Activated T-helper 2 cell treated with anti-CD3 and anti-CD28 coated beads, Interferon-gamma antibody, Interleukin-2, Interleukin-4, amounts not matched to agents 10 μg/mL and 5 μg/mL and 100 μg/mL, durations not matched to agents 14 hours and 24 hours and 36 hours (primary cell): ENCODE data around the gene SLC3A2. TPM values are rescaled to one million over a fixed set of nuclear protein-coding genes. Genes with fewer than 3 reads are reported as not detected.
"Not testable (repeated sequence)": the region's sequence is repeated elsewhere in the genome, so short reads cannot be mapped to it uniquely, and the experiment has no call there.

Experiments used
- DNase-seq: peaks from one replicate; pipeline ENCODE4 v3.0.0; 2021; ENCODE audit warnings: low spot score
- H3K27ac Mint-ChIP-seq: one replicate; pipeline ENCODE4 v1.8.0; 2021; ENCODE audit warnings: mixed read lengths
- H3K27me3 Mint-ChIP-seq: one replicate; pipeline ENCODE4 v1.8.0; 2021; ENCODE audit warnings: low read depth, mixed read lengths
- H3K36me3 Mint-ChIP-seq: one replicate; pipeline ENCODE4 v1.8.0; 2021; ENCODE audit warnings: low read depth, mixed read lengths
- H3K4me1 Mint-ChIP-seq: one replicate; pipeline ENCODE4 v1.8.0; 2021; ENCODE audit warnings: low read depth, mixed read lengths
- H3K4me3 Mint-ChIP-seq: one replicate; pipeline ENCODE4 v1.8.0; 2021; ENCODE audit warnings: low read depth, mild to moderate bottlenecking, moderate library complexity, mixed read lengths
- H3K9me3 Mint-ChIP-seq: one replicate; pipeline ENCODE4 v1.8.0; 2021; ENCODE audit warnings: mixed read lengths
- intact Hi-C: fragments of 100-400 bp; cut with micrococcal nuclease; formaldehyde crosslinking; loops from one replicate; pipeline ENCODE4 v1.15.1; 2023
- total RNA-seq: library from RNA; stranded (reverse); gene quantifications from 2 replicates; pipeline ENCODE4 v1.2.3, GENCODE V29; 2022

The SLC3A2 gene
- total RNA-seq, 1 donor from 2014 or later = 286 TPM

- H3K27ac Mint-ChIP-seq = peak overlapping the region; percentile 96
- no peaks in the 10 kb centered on the region for H3K27me3 Mint-ChIP-seq
- peaks cover 61% of the 10 kb centered on the region for H3K36me3 Mint-ChIP-seq
- DNase-seq = no peak
- peaks cover 41% of the 10 kb centered on the region for H3K4me1 Mint-ChIP-seq
- intact Hi-C loops = loop anchor here (1.0 to 10.0 kb wide), 4 partner anchors 128 to 300 kb away; partner anchors contain the start of genes HNRNPUL2, LBHD1, TUT1 and UQCC3
- H3K4me3 Mint-ChIP-seq = peak overlapping the region; percentile 96
- H3K9me3 Mint-ChIP-seq = no peaks in the 10 kb centered on the region
Measured at GRCh38 chr11:62854825-62855570, 25.7 kb upstream of the SLC3A2 start.

- Mint-ChIP-seq H3K4me3 (peak overlapping the region; percentile 96), H3K36me3 (peaks cover 61% of the 10 kb centered on the region), H3K27ac (peak overlapping the region; percentile 96), H3K9me3 (no peaks in the 10 kb centered on the region), H3K27me3 (no peaks in the 10 kb centered on the region), H3K4me1 (peaks cover 45% of the 10 kb centered on the region)
- intact Hi-C loops = loop anchor here (1.0 to 10.0 kb wide), 5 partner anchors 14 to 301 kb away; partner anchors contain the start of genes HNRNPUL2, SLC3A2 and TUT1
- DNase-seq = peak; percentile 98
Measured at GRCh38 chr11:62855571-62856332, 24.9 kb upstream of the SLC3A2 start.

- peaks cover 61% of the 10 kb centered on the region for H3K36me3 Mint-ChIP-seq
- no peak for DNase-seq
- H3K9me3 Mint-ChIP-seq = no peaks in the 10 kb centered on the region
- H3K27ac Mint-ChIP-seq = peak overlapping the region; percentile 96
- no peaks in the 10 kb centered on the region for H3K27me3 Mint-ChIP-seq
- H3K4me1 Mint-ChIP-seq = peaks cover 50% of the 10 kb centered on the region
- peak overlapping the region; percentile 96 for H3K4me3 Mint-ChIP-seq
- intact Hi-C loops = loop anchor here (1.0 to 10.0 kb wide), 4 partner anchors 15 to 302 kb away; partner anchors contain the start of genes SLC3A2 and TUT1
Measured at GRCh38 chr11:62856333-62856895, 24.3 kb upstream of the SLC3A2 start.

- H3K27me3 Mint-ChIP-seq = no peaks in the 10 kb centered on the region
- no peak for DNase-seq
- peaks cover 48% of the 10 kb centered on the region for H3K4me1 Mint-ChIP-seq
- H3K27ac Mint-ChIP-seq = peak overlapping the region; percentile 56
- peak overlapping the region; percentile 96 for H3K4me3 Mint-ChIP-seq
- intact Hi-C loops = loop anchor here (5.0 to 10.0 kb wide), 2 partner anchors 265 to 303 kb away; partner anchors contain the start of gene TUT1
- peaks cover 51% of the 10 kb centered on the region for H3K36me3 Mint-ChIP-seq
- no peaks in the 10 kb centered on the region for H3K9me3 Mint-ChIP-seq
Measured at GRCh38 chr11:62857541-62857982, 23.1 kb upstream of the SLC3A2 start.

- Mint-ChIP-seq H3K4me1 (peaks cover 47% of the 10 kb centered on the region), H3K36me3 (peaks cover 48% of the 10 kb centered on the region), H3K4me3 (peak overlapping the region; percentile 96), H3K27me3 (no peaks in the 10 kb centered on the region), H3K9me3 (no peaks in the 10 kb centered on the region), H3K27ac (peak overlapping the region; percentile 56)
- intact Hi-C loops = loop anchor here (5.0 to 10.0 kb wide), 2 partner anchors 266 to 303 kb away; partner anchors contain the start of gene TUT1
- DNase-seq = no peak
Measured at GRCh38 chr11:62858201-62858600, 22.5 kb upstream of the SLC3A2 start.

- intact Hi-C loops = loop anchor here (5.0 to 10.0 kb wide), 2 partner anchors 267 to 304 kb away; partner anchors contain the start of gene TUT1
- not testable (repeated sequence) for H3K27me3 Mint-ChIP-seq, H3K27ac Mint-ChIP-seq, H3K9me3 Mint-ChIP-seq, DNase-seq, H3K4me3 Mint-ChIP-seq
- H3K4me1 Mint-ChIP-seq = peaks cover 41% of the 10 kb centered on the region
- peaks cover 37% of the 10 kb centered on the region for H3K36me3 Mint-ChIP-seq
Measured at GRCh38 chr11:62859281-62859703, 21.4 kb upstream of the SLC3A2 start.

GRCh38 chr11:62860835-62861563 is 19.7 kb upstream of the SLC3A2 start:
- Mint-ChIP-seq H3K4me3 (no peak overlapping the region), H3K27me3 (no peaks in the 10 kb centered on the region), H3K4me1 (peaks cover 45% of the 10 kb centered on the region), H3K27ac (peak overlapping the region; percentile 38), H3K36me3 (peaks cover 22% of the 10 kb centered on the region), H3K9me3 (no peaks in the 10 kb centered on the region)
- intact Hi-C loops = no loop called here
- DNase-seq = no peak

GRCh38 chr11:62861564-62862192 is 19.0 kb upstream of the SLC3A2 start:
- intact Hi-C loops = loop anchor here (1.0 kb wide), 1 partner anchor 75 kb away; no protein-coding TSS in a partner anchor
- not testable (repeated sequence) for DNase-seq, H3K4me3 Mint-ChIP-seq, H3K27me3 Mint-ChIP-seq, H3K9me3 Mint-ChIP-seq
- H3K4me1 Mint-ChIP-seq = peaks cover 45% of the 10 kb centered on the region
- H3K36me3 Mint-ChIP-seq = peaks cover 22% of the 10 kb centered on the region
- H3K27ac Mint-ChIP-seq = peak overlapping the region; percentile 65

- no peaks in the 10 kb centered on the region for H3K27me3 Mint-ChIP-seq
- peaks cover 34% of the 10 kb centered on the region for H3K4me1 Mint-ChIP-seq
- no peak overlapping the region for H3K27ac Mint-ChIP-seq
- no peaks in the 10 kb centered on the region for H3K9me3 Mint-ChIP-seq
- no peak for DNase-seq
- intact Hi-C loops = no loop called here
- peaks cover 14% of the 10 kb centered on the region for H3K36me3 Mint-ChIP-seq
- no peak overlapping the region for H3K4me3 Mint-ChIP-seq
Measured at GRCh38 chr11:62863687-62864335, 16.9 kb upstream of the SLC3A2 start.

GRCh38 chr11:62865635-62866034 is 15.1 kb upstream of the SLC3A2 start:
- no peaks in the 10 kb centered on the region for H3K9me3 Mint-ChIP-seq
- peaks cover 24% of the 10 kb centered on the region for H3K4me1 Mint-ChIP-seq
- H3K36me3 Mint-ChIP-seq = peaks cover 5% of the 10 kb centered on the region
- no peak overlapping the region for H3K27ac Mint-ChIP-seq
- no peak overlapping the region for H3K4me3 Mint-ChIP-seq
- H3K27me3 Mint-ChIP-seq = no peaks in the 10 kb centered on the region
- intact Hi-C loops = no loop called here
- DNase-seq = no peak

GRCh38 chr11:62874851-62875250 is 5.8 kb upstream of the SLC3A2 start:
- no peaks in the 10 kb centered on the region for H3K9me3 Mint-ChIP-seq
- no peak overlapping the region for H3K4me3 Mint-ChIP-seq
- no peak overlapping the region for H3K27ac Mint-ChIP-seq
- H3K36me3 Mint-ChIP-seq = peaks cover 25% of the 10 kb centered on the region
- intact Hi-C loops = no loop called here
- H3K27me3 Mint-ChIP-seq = no peaks in the 10 kb centered on the region
- H3K4me1 Mint-ChIP-seq = peaks cover 13% of the 10 kb centered on the region
- no peak for DNase-seq
